ENCODE results near the gene ZHX3.

The ZHX3 gene

GRCh38 chr20:41217422-41217821 lies 100.1 kb downstream of the ZHX3 start:
- DNase-seq (ENCODE audit: low read depth), result no peak
- TF ChIP-seq CTCF (IDR thresholded peaks at IDR 0.05; ENCODE audit: insufficient read depth, low read depth, low read length, missing control alignments), result no peak
- no peak overlapping the region for H3K4me3 ChIP-seq (ENCODE audit: low read length)

- H3K4me3 ChIP-seq (ENCODE audit: low read length), result no peak overlapping the region
Measured at GRCh38 chr20:41214666-41215065, 102.9 kb downstream of the ZHX3 start.

GRCh38 chr20:41214202-41214601 lies 103.3 kb downstream of the ZHX3 start:
- DNase-seq (ENCODE audit: low read depth), result no peak
- H3K4me3 ChIP-seq (ENCODE audit: low read length), result no peak overlapping the region
- no peak for TF ChIP-seq CTCF (IDR thresholded peaks at IDR 0.05; ENCODE audit: insufficient read depth, low read depth, low read length, missing control alignments)

More at GRCh38 chr20:41214666-41215065, 102.9 kb downstream of the ZHX3 start:
- TF ChIP-seq CTCF (IDR thresholded peaks at IDR 0.05; ENCODE audit: insufficient read depth, low read depth, low read length, missing control alignments), result no peak
- DNase-seq (ENCODE audit: low read depth), result peak; percentile 81

GRCh38 chr20:41213150-41213820 lies 104.2 kb downstream of the ZHX3 start:
- no peak overlapping the region for H3K4me3 ChIP-seq (ENCODE audit: low read length)
- no peak for TF ChIP-seq CTCF (IDR thresholded peaks at IDR 0.05; ENCODE audit: insufficient read depth, low read depth, low read length, missing control alignments)
- peak; percentile 39 for DNase-seq (ENCODE audit: low read depth)

- no peak overlapping the region for H3K4me3 ChIP-seq (ENCODE audit: low read length)
- no peak for TF ChIP-seq CTCF (IDR thresholded peaks at IDR 0.05; ENCODE audit: insufficient read depth, low read depth, low read length, missing control alignments)
Measured at GRCh38 chr20:41205313-41205712, 112.2 kb downstream of the ZHX3 start.

GRCh38 chr20:41204304-41205265 lies 112.9 kb downstream of the ZHX3 start:
- no peak for DNase-seq (ENCODE audit: low read depth)
- H3K4me3 ChIP-seq (ENCODE audit: low read length), result no peak overlapping the region
- no peak for TF ChIP-seq CTCF (IDR thresholded peaks at IDR 0.05; ENCODE audit: insufficient read depth, low read depth, low read length, missing control alignments)

More at GRCh38 chr20:41205313-41205712, 112.2 kb downstream of the ZHX3 start:
- DNase-seq (ENCODE audit: low read depth), result no peak

All from epithelial cell of esophagus (primary cell).